ACC112 (cell line): ENCODE results near the gene DGCR8.

Source experiments
- H2AFZ ChIP-seq: fragments of 200-600 bp; sonication (generic); one replicate; pipeline ENCODE4 v1.6.0; 2017; ENCODE audit warnings: antibody characterized with exemption, low read length; ENCODE audit not compliant: unreplicated experiment
- H3K27ac ChIP-seq: fragments of 200-600 bp; sonication (generic); 2 replicates; pipeline ENCODE4 v1.5.1; 2014; ENCODE audit warnings: low read depth, mild to moderate bottlenecking, antibody characterized with exemption, low read length, moderate library complexity
- H3K27me3 ChIP-seq: fragments of 200-600 bp; sonication (generic); 2 replicates; pipeline ENCODE4 v1.6.1; 2014; ENCODE audit warnings: mild to moderate bottlenecking, antibody characterized with exemption, low read length, moderate library complexity, mixed read lengths; ENCODE audit not compliant: insufficient read depth
- H3K36me3 ChIP-seq: fragments of 200-600 bp; sonication (generic); 2 replicates; pipeline ENCODE4 v1.6.1; 2016; ENCODE audit warnings: mild to moderate bottlenecking, antibody characterized with exemption, low read length, moderate library complexity, mixed read lengths; ENCODE audit not compliant: insufficient read depth
- H3K4me1 ChIP-seq: fragments of 200-600 bp; sonication (generic); one replicate; pipeline ENCODE4 v1.6.1; 2016; ENCODE audit warnings: low read length, mixed read lengths; ENCODE audit not compliant: insufficient read depth, unreplicated experiment, control insufficient read depth
- H3K4me3 ChIP-seq: fragments of 200-600 bp; sonication (generic); 2 replicates; pipeline ENCODE4 v1.5.1; 2014; ENCODE audit warnings: mild to moderate bottlenecking, low read depth, low read length
- H3K79me2 ChIP-seq: fragments of 200-600 bp; sonication (generic); one replicate; pipeline ENCODE4 v1.6.0; 2016; ENCODE audit warnings: low read length; ENCODE audit not compliant: control insufficient read depth, unreplicated experiment, insufficient read depth

The DGCR8 gene

DNA sequence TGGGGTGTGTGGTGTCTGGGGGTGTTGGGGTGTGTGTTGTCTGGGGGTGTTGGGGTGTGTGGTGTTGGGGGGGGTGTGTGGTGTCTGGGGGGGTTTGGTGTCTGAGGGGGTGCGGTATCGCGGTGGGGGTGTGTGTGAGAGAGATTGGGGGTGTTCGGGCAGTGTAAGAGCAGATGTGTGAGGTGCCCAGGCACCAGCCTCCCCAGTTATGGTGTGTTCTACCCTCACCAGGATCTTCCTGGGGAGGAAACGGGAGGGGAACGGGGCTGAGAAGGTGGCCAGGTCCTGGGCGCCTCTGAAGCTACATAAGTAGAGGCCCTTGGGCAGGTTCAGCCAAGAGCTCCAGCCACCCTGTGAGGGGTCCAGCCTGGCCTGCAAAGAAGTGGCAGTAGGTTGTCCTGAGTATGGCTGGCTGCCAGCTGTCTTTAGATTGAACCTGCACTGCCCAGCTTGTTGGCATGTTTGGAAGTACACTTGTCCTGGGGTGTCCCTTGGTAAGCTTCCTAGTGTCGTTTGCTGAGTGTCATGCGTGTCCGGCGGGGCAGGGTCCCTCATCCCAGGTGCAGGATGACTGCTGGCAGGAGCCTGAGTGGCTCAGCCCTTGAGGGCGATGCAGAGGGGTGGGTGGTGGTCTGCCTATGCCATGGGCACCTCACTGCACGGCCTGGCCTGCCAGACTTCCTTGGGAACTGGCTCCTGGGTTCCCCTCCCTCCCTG lies 43.5 kb downstream of the DGCR8 start:
- Histone ChIP-seq H3K4me1 (peaks cover 9% of the 10 kb centered on the region), H3K4me3 (no peak overlapping the region), H2AFZ (no peak overlapping the region), H3K79me2 (peaks cover 37% of the 10 kb centered on the region), H3K27me3 (no peaks in the 10 kb centered on the region), H3K27ac (no peak overlapping the region), H3K36me3 (peaks cover 4% of the 10 kb centered on the region; the same call in 1 of the 2 replicates)

DNA sequence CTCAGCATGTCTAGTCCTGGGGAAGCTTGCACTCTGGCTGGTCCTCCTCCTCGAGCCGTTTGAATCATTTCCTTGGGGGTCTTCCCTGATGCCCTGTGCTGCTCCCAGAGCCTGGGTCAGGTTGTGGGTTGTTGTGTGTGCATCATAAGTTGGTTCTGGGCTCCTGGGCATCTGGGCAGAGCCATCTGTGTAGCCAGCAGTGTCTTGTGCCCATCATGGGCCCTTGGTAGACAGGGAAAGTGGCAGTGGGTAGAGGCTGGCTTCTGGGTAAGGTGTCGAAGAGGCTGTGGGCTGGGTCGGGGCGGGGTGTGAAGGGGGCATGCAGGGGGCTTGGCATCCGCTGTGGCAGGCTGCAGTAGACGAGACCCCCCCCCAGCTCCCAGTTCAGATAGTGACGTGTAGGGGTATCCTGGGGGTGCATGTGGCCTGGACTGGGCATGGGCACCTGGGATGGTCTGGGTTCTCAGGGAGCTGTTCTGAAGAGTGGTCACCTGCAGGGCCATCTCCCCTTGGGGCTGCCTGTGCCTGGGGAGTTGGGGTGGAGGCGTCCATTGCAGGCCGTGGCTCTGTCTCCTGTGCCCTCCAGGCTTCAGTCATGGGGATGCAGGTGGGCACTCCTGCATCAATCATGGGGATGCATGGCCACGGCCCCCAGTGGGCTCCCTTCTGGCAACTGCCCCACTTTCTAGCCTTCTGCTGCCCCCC lies 44.2 kb downstream of the DGCR8 start:
- no peaks in the 10 kb centered on the region for H3K27me3 ChIP-seq
- H2AFZ ChIP-seq, result no peak overlapping the region
- peaks cover 4% of the 10 kb centered on the region; the same call in 1 of the 2 replicates for H3K36me3 ChIP-seq
- H3K4me3 ChIP-seq, result no peak overlapping the region
- peaks cover 30% of the 10 kb centered on the region for H3K79me2 ChIP-seq
- H3K27ac ChIP-seq, result no peak overlapping the region
- peaks cover 2% of the 10 kb centered on the region for H3K4me1 ChIP-seq

DNA sequence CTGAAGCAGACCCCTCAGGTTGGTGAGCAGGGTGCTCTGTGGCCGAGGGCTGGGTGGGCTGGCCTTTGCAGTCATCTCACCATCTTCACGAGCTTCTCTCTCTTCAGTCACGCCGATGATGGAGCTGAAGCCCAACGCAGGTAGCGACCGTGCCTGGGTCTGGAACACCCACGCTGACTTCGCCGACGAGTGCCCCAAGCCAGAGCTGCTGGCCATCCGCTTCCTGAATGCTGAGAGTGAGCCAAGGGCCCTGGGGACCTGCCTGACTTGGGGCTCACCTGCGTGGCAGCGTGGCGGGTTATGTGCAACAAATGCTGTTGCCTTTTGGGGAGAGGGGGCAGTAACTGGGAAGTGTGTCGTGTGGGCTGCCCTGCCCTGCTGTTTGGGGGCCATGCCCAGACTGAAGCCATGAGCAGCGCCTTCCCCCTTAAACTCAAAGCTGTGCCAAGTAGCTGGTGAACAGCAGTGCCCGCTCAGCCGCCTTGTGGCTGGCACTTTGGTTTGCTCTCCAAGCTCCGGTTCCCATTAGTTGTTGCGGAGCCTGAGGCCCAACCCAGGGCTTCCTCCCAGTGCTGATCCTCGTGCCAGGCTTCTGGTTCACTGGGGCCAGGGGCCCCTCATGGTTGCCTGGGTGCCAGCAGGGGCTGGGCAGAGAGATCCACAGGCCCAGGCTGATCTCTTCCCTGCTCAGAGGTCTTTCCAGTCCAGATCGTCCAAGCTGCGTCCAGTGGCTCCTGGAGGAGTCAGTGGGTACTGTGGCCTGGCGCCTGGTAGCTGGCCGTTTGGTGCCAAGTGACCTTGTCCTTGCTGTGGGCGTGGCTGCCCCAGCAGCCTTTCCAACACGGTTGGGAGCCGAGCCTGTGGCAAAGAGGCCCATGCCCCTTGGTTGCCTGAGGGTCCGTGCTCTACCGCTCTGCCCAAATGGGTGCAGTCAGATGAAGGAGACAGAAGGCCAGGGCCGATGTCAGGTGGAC lies 45.4 kb downstream of the DGCR8 start:
- H3K4me3 ChIP-seq, result no peak overlapping the region
- H2AFZ ChIP-seq, result no peak overlapping the region
- H3K4me1 ChIP-seq, result no peaks in the 10 kb centered on the region
- no peaks in the 10 kb centered on the region for H3K27me3 ChIP-seq
- peaks cover 18% of the 10 kb centered on the region for H3K79me2 ChIP-seq
- no peaks in the 10 kb centered on the region for H3K36me3 ChIP-seq
- no peak overlapping the region for H3K27ac ChIP-seq

DNA sequence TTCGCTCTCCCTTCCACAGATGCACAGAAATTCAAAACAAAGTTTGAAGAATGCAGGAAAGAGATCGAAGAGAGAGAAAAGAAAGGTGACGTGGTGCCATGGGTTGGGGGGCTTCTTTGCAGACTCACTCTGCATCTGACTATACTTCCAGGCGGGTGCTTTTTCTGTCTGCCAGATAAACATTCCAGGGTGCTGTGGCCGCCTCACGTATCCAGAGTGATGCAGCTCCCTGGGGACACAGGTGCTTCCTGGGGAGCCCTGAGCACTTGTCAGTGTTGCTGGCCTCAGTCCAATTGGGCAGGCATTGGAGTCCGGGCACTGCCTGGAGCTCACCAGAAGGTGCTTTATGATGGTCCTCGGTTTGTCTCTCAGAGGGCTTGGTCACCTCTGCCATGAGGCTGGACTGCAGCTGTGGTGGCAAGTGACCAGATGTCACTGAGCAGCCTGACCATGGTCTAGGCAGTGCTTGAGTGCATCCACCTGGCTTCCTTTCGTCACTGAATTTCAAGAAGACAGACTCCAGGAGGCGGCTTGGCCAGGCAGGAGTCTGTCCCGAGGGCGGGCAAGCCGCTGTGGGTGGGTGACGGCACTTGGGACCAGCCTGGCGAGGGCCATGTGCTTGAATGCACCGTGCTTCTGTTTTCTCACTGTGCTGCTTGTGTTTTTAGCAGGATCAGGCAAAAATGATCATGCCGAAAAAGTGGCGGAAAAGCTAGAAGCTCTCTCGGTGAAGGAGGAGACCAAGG lies 46.4 kb downstream of the DGCR8 start:
- H3K4me3 ChIP-seq, result no peak overlapping the region
- no peak overlapping the region for H3K27ac ChIP-seq
- H3K79me2 ChIP-seq, result peaks cover 10% of the 10 kb centered on the region
- H3K36me3 ChIP-seq, result no peaks in the 10 kb centered on the region
- no peak overlapping the region for H2AFZ ChIP-seq
- no peaks in the 10 kb centered on the region for H3K27me3 ChIP-seq
- H3K4me1 ChIP-seq, result no peaks in the 10 kb centered on the region

DNA sequence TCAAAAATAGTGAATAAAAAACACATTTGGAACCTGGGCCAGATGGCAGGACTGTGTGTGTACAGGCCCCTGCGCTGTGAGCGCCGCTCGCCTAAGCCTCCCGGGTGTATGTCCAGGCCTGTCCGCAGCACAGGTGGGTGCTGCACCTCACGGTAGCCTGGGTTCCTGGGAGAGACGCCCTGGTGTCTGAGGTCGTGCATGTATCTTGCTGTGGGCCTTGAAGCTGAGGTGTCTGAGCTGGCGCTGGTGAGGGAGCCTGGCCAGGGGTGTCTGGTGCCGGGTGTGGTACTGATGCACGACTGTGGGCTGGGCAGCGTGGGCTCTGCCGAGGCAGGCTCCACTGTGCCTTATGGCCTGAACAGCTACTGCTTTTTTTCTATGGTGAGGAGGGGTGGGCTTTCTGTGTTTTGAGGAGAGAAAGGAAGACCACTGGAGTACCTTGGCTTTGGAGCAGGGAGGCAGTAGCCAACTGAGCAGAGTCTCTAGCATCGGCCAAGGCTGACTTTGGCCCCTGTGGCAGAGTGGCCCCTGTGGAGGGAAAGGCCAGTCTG lies 47.4 kb downstream of the DGCR8 start:
- Histone ChIP-seq H2AFZ (no peak overlapping the region), H3K79me2 (peaks cover 7% of the 10 kb centered on the region), H3K36me3 (no peaks in the 10 kb centered on the region), H3K4me3 (no peak overlapping the region), H3K4me1 (no peaks in the 10 kb centered on the region), H3K27ac (no peak overlapping the region), H3K27me3 (no peaks in the 10 kb centered on the region)

DNA sequence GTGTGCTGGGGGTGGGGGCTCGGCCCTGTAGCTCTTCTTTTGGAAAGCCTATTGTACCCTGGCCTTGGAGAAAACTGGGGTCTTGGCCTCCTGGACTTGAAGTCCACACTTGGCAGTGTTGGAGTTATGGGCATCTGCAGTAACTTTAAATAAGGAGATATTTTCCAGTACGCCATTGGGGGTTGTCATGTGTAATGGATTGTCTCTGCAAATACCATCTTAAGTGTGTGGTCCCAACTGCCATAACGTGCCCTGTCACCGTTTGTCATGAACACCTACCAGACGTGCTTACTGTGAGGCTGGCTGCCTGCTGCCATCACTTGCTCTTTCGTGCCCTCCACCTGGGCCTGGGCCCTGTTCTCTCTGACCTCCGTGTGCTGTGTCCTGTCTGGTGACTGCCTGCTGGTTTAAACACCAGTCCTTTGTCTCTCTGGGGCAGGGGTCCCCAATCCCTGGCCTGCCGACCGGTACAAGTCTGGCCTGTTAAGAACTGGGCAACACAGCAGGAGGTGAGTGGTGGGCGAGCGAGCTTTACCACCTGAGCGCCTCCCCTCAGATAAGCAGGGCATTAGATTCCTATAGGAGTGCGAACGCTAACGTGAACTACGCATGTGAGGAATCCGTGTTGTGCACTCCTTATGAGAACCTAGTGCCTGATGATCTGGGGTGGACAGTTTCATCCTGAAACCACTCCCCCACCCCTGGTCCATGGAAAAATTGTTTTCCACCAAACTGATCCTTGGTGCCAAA lies 48.0 kb downstream of the DGCR8 start:
- H3K79me2 ChIP-seq, result peaks cover 13% of the 10 kb centered on the region
- H3K27ac ChIP-seq, result no peak overlapping the region
- H3K4me3 ChIP-seq, result no peak overlapping the region
- no peak overlapping the region for H2AFZ ChIP-seq
- no peaks in the 10 kb centered on the region for H3K27me3 ChIP-seq
- no peaks in the 10 kb centered on the region for H3K36me3 ChIP-seq
- H3K4me1 ChIP-seq, result peaks cover 4% of the 10 kb centered on the region

DNA sequence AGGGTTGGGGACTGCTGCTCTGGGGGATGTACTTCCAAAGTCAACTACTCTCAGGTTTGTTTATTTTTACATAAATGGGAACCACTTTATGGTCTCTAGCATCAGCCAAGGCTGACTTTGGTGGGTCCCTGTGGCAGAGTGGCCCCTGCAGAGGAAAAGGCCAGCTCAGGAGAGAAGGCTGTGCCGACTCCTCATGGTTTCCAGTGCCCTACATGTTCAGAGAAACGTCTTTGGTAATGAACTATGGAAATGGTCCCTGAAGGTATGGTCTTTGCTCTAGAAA lies 48.5 kb downstream of the DGCR8 start:
- H3K79me2 ChIP-seq, result peaks cover 14% of the 10 kb centered on the region
- H3K27ac ChIP-seq, result no peak overlapping the region
- no peak overlapping the region for H2AFZ ChIP-seq
- peaks cover 6% of the 10 kb centered on the region for H3K4me1 ChIP-seq
- no peaks in the 10 kb centered on the region for H3K27me3 ChIP-seq
- H3K4me3 ChIP-seq, result no peak overlapping the region
- no peaks in the 10 kb centered on the region for H3K36me3 ChIP-seq

DNA sequence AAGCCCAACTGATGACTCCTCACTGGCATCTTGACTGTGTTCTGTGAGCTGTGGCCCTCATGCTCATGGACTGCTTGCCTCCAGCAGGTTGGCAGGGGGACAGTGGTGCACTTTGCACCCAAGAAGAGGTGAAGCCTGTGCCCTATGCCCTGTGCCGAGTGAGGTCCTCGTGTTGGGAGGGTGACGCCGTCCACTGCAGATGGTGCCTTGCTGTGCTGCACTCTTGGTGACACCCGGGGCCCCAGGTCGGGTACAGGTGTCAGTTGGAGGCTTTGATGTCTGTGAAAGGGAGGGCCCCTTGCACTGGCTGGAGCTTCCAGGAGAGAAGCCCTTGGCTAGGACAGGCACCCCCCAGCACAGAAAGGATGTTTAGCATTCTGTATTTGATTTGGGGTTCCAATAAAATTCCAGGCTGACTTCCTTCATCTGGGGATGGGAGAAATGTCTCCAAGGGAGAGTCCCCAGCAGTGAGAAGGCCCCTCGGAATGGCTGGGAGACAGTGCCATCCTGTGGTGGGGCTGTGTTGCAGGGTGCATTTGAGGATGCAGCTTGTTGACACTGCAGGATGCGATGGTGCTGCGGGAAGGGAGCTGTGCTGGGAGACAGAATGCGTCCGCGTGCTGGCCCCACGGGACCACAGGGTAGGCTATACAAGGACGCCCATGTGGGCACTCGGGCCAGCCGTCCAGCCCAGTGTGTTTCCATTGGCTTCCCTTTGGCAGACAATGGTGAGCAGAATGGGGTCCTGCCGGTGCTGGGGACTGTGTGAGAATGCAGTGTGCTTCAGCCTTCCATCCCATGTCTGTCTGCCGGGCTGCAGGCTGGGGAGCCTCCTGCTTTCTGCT lies 49.1 kb downstream of the DGCR8 start:
- H3K27ac ChIP-seq, result no peak overlapping the region

DNA sequence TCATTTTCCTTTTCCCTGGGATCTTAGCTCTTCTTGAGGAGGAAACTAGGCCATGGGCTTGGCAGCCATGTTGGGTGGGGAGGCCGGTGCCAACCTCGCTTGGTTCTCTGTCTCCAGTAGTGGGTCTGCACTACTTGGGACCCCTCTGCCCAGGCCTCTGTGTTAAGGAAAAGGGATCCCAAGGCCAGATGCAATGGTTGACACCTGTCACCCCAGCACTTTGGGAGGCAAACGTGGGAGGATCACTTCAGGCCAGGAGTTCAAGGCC lies 49.6 kb downstream of the DGCR8 start:
- H3K4me1 ChIP-seq, result peaks cover 6% of the 10 kb centered on the region
- no peak overlapping the region for H3K4me3 ChIP-seq
- no peak overlapping the region for H2AFZ ChIP-seq
- peaks cover 19% of the 10 kb centered on the region for H3K79me2 ChIP-seq
- H3K36me3 ChIP-seq, result no peaks in the 10 kb centered on the region
- H3K27ac ChIP-seq, result no peak overlapping the region
- no peaks in the 10 kb centered on the region for H3K27me3 ChIP-seq

More for the DNA sequence above, 49.1 kb downstream of the DGCR8 start:
- no peak overlapping the region for H2AFZ ChIP-seq
- H3K4me1 ChIP-seq, result peaks cover 6% of the 10 kb centered on the region
- H3K79me2 ChIP-seq, result peaks cover 14% of the 10 kb centered on the region
- H3K36me3 ChIP-seq, result no peaks in the 10 kb centered on the region
- no peak overlapping the region for H3K4me3 ChIP-seq
- H3K27me3 ChIP-seq, result no peaks in the 10 kb centered on the region
